Adrenal gland (tissue), 5 donors: ENCODE data around the gene NECTIN1.

Source experiments
- CTCF ChIP-seq, 6 experiments: fragments of 450-650 bp in 4 of 6; fragments of 200-600 bp in 2 of 6; sonication (generic) in 1 of 6; IDR thresholded peaks; 1 replicate in 5 of 6; 2 replicates in 1 of 6; pipeline versions ENCODE4 v1.5.1 to v1.8.0; 2016 to 2021; ENCODE audit warnings: antibody characterized with exemption in 6 of 6, mild to moderate bottlenecking in 2 of 6, moderate library complexity in 1 of 6
- POLR2A ChIP-seq, 2 donors: fragments of 450-650 bp; IDR thresholded peaks; one replicate each; pipeline ENCODE4 v1.6.1; 2017; ENCODE audit warnings: antibody characterized with exemption in 2 of 2, mild to moderate bottlenecking in 2 of 2, moderate library complexity in 1 of 2
- donor health status: DM: no; HTN: no; CAD: no.

GRCh38 chr11:119749006-119749565 is 20.1 kb upstream of the NECTIN1 start:
- TF ChIP-seq CTCF (IDR thresholded peaks at IDR 0.05) (no peak), POLR2A (IDR thresholded peaks at IDR 0.05) (no peak)
